Stimulated activated CD4-positive, alpha-beta T cell treated with anti-CD3 and anti-CD28 coated beads, TNF-alpha, amount 100 ng/mL, for 4 hours (primary cell): ENCODE results near the gene JUP.
"Not testable (repeated sequence)": the region's sequence is repeated elsewhere in the genome, so short reads cannot be mapped to it uniquely, and the experiment has no call there.

Experiments used
- DNase-seq, 3 experiments: peaks; one replicate each; pipeline ENCODE4 v3.0.0-alpha.2; 2020; ENCODE audit warnings: low read depth in 3 of 3

JUP gene

DNA sequence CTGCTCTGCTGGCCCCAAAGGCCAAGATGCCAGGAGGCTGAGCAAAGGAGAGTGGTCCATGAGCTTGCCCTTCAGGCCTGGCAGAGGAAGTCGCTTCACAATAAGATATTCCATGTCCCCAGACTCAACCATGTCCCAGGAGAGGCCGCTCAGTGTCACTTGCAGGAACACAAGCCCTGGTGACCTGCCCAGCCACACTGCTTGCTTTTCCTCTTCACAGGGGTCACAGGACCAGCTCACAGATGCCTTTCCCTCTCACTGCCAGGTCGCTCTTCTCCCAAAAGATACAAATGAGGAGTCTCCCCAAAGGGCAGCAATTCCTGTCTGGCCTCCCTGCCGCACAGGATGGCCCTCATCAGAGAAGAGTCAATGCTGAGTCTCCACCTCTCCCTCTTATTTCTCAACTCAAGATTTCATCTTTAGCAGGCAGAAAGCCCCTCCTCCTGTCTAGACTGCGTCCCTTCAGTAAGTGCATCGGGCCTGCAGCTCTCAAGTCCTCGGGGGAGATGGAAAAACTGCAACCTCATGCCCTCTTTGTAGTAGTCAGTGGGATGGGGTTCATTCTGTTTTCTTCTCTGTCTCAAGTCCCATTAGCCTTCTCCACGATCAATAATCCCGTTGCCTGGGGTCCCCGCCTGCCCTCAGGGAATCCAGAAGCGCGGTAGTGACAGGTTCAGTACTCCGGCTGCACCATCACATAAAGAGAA lies 5.0 kb downstream of the JUP start:
- DNase-seq = no peak

GRCh38 chr17:41779954-41780353 lies 6.6 kb downstream of the JUP start:
- DNase-seq = no peak

DNA sequence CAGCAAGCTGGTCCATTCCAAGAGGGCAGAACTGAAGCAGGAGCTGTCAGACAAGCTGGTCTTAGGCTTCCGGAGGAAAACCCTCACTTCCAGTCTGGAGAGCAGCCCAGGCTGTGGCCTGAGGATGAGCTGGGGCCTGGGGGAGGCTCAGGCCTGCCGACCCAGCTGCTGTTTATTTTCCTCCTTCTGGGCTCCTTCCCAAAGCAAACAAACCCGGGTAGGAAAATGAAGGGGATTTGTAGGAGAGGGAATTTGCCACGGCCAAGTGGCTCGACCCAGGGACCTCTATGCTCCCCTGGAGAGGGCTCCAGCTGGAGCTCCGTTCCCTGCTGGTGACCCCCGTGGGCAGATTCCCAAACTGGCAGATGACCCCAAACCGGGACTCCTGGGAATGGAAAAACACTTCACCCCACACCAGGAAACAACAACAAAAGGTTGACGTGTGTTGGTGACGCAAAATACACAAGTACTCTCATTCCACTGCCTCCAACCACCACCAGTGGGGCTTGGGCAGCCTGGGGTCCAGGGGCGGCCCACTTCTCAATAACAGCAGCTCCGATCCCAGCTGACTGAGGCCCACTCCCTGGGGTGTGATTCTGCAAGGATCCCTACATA lies 8.8 kb downstream of the JUP start:
- no peak for DNase-seq

DNA sequence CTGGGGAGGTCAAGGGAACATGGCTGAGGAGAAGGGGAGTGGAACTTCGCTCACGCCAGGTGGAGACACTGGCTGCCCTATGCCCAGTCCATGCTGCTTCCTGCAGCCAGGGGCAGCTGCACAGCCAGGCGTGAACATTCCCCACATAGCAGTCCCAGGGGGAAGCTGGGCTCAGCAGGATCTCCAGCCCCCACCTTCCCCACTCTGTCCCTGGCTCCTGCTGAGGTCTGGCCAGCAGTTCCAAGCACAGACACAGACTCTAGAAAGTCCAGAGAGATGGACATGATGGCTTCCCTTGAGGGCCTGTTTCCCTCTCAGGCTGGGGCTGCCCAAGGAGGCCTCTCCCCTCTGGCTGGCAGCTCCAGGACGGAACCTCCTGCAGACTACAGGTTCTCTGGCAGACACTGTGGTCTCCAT lies 9.3 kb downstream of the JUP start:
- DNase-seq = no peak

GRCh38 chr17:41776262-41776900 lies 10.1 kb downstream of the JUP start:
- not testable (repeated sequence) for DNase-seq

- DNase-seq = no peak
Measured at GRCh38 chr17:41775394-41776226, 10.9 kb downstream of the JUP start.

DNA sequence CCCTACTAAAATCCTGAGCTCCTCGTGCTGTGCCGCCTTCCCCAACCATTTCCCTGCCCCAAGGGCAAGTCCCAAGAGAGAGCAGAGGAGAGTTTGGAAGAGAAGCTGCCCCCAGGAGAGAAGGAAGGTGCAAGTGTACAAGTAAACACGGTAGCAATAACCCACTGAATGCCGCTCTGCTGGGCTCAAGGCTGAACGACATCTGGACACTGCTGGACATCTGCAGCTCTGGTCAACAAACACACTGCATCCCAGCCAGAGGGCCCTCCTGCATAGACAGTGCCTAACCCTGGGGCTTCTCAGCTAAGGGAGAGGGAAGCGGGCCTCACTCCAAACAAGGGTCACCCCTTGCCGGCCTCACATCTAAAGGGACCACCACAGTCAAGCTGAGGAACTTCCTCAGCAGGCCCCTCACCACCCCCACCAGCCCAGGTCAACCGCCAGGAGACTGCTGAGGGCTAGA lies 12.7 kb downstream of the JUP start:
- DNase-seq = no peak

DNA sequence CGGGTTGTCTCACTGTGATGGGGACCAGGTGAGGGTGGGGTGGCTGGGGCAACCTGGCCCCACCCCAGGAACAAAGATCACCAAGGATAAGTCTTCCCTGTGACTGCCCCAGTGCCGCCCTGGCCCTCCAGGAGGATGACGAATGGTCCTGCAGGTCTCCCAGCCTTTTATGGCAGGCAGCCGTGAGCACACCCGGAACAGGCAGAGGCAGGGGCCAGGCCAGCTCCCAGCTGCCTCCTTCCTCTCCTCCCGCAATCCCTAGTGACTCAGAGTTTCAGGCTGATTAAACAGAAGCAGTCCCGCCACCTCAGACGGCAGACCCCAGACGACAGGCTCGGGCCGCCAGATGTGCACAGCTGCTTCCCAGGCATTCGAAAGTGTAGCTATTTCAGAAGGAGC lies 13.3 kb downstream of the JUP start:
- no peak for DNase-seq

GRCh38 chr17:41772586-41773189 lies 13.8 kb downstream of the JUP start:
- no peak for DNase-seq

- DNase-seq = no peak
Measured at GRCh38 chr17:41772218-41772585, 14.3 kb downstream of the JUP start.

- DNase-seq = no peak
Measured at GRCh38 chr17:41771389-41772206, 14.9 kb downstream of the JUP start.

DNA sequence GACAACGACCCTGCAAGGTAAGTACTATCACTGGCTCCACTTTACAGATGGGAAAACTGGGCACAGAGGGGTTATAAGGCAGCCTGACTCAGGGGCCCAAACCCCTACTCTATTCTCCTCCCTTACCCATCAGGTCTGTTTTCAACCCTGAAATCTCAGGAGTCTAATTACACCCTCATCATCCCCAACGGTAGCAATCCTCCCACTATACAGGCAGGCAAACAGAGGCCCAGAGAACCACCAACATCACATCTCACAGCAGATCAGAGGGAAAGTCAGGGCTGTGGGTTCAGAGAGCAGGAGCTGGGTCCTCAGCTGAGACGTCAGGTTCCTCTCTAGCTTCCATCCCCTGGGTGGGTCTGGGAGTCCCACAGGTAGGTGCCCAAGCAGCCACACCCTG lies 16.5 kb downstream of the JUP start:
- no peak for DNase-seq

DNA sequence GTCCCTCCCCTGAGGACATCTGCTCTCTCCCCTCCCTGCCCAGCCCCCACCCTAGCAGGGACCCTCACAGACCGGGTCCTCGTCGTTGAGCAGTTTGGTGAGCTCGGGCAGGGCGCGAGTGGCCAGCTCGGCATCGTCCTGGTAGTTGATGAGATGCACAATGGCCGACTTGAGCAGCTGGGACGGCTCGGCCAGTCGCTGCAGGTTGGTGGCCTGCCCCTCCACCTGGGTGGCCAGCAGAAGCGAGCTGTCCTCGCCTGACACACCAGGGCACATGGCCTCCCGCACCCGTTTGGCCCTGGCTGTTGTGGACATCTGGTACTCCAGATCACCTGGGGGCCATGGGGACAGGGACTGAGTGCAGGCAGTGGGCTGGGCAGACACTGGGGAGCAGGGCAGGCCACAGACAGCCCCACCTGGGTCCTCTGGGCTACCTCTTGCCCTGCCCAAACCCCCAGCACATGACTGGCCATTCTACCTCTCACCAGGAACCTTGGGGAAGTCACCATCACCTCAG lies 17.1 kb downstream of the JUP start:
- DNase-seq = no peak

DNA sequence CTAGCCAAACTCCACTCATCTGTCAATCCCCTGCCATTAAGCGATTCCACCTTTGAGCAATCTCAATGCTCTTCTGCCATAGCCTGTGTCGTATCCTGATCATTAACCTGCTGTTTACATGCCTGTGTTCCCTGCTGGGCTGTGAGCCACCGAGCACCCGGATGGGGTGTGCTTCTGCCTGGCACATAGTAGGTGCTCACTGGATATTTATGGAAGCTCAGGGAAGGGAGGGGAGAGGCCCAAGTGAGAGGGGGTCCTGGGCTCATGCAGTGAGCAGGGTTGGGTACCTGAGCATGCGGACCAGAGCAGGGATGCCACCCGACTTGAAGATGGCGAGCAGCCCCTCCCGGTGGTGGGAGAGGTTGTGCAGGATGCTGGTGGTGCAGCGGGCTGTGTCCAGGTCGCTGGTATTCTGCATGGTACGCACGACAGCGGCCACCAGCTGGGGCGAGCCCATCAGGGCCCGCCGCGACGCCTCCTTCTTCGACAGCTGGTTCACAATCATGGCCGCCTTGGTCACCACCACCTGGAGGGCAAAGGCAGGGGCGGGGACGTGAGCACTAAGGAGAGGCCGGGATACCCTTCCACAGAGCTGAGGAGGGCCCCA lies 17.7 kb downstream of the JUP start:
- DNase-seq = no peak

DNA sequence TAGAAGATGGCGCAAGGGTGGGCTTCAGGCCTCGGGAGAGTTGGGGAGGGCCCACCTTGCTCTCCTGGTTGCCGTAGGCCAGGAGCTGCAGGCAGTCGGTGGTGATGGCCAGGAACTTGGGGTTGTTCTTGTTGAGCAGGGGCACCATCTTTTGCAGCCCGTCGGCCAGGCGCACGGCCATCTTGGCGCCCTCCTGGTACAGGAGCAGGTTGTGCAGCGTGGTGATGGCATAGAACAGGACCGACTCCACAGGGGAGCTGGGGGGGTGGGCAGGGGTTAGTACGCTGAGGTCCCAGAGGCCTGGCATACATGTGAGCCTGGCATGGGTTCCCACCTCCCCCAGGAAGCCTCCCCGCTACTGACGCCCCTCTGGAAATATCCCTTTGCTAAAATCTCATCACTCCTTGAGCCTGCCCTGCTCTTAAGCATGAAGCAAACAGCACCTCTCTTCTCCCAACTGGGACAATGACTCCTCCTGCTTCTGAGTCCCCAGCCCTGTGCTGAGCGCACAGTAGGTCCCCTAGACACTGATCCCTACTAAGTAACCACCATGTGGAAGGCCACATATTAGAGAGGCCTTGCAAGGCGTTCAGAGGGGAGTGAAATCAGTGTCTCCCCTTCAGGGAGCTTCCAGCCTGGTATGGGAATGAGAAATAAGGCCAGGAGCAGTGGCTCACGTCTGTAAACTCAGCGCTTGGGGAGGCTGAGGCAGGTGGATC lies 19.0 kb downstream of the JUP start:
- DNase-seq = no peak

DNA sequence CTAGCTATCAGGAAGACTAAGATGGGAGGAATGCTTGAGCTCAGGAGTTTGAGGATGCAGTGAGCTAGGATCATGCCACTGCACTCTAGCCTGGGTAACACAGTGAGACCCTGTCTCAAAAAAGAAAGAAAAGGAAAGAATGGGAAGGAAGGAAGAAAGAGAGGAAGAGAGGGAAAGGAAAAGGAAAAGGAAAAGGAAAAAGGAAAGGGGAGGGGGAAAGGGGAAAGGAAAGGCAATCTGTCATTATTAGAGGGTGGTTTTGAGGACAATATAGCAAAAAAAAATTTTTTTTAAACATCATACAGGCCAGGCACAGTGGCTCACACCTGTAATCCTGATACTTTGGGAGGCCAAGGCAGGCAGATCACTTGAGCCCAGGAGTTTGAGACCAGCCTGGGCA lies 20.4 kb downstream of the JUP start:
- no peak for DNase-seq

- no peak for DNase-seq
Measured at GRCh38 chr17:41763327-41763726, 23.2 kb downstream of the JUP start.

DNA sequence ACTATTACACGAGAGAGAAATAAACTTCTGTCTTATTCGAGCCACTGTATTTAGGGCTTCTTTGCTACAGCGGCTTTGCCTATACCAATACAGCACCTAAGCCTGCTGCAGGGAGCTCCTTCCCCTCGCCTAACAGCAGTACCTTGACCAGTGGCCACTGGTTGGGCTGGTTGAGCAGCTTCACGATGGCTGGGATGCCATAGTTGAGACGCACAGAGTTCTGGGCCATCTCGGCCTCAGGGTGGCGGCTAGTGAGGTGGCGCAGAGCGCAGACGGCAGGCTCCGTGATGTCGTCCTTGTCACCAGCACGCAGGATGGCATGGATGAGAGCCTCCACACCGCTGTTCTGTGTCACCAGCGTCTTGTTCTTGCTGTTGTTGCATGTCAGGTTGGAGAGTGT lies 23.7 kb downstream of the JUP start:
- no peak for DNase-seq

- DNase-seq = no peak
Measured at GRCh38 chr17:41762391-41762790, 24.1 kb downstream of the JUP start.

DNA sequence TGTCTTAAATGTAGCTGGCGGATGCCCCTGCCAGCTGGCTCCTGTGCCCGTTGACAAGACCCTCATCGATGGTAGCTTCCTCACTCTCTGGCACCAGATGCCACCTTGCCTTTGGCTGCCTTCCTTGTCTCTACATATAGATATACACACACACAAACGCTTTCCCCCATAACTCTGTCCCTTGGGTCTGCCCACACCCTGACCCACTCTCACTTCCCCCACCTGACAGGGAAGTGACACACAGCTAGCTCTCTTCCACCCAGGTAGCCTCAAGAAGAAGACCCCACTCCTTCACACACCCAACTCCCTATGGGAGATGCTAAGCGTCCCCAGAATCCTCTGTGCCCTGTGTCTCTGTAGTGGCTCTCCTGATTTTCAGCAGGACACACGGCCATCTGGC lies 25.6 kb downstream of the JUP start:
- DNase-seq = no peak
